Large intestine (tissue), 3 donors: Measurements from ENCODE around the gene KSR1. TPM values are rescaled to one million over a fixed set of nuclear protein-coding genes. Genes with fewer than 3 reads are reported as not detected.
A peak's percentile ranks its signal among the peaks of the same experiment; 100 is the strongest.
"Not testable (repeated sequence)": the region's sequence is repeated elsewhere in the genome, so short reads cannot be mapped to it uniquely, and the experiment has no call there.

Source experiments
- DNase-seq, 2 donors: peaks; one replicate each; pipeline versions ENCODE4 v3.0.0 to v3.0.0-alpha.2; 2013
- H3K27ac ChIP-seq: one replicate; pipeline ENCODE4 v1.5.1; 2013; ENCODE audit warnings: low read length
- H3K27me3 ChIP-seq: 2 replicates; pipeline ENCODE4 v1.6.1; 2013; ENCODE audit warnings: low read length; ENCODE audit not compliant: control insufficient read depth, insufficient read depth
- H3K36me3 ChIP-seq: 2 replicates; pipeline ENCODE4 v1.6.1; 2013; ENCODE audit warnings: low read length; ENCODE audit not compliant: control insufficient read depth, insufficient read depth
- H3K4me1 ChIP-seq: one replicate; pipeline ENCODE4 v1.6.1; 2013; ENCODE audit warnings: low read length; ENCODE audit not compliant: control insufficient read depth, insufficient read depth
- H3K4me3 ChIP-seq: one replicate; pipeline ENCODE4 v1.5.1; 2013; ENCODE audit warnings: low read length
- H3K9me3 ChIP-seq: one replicate; pipeline ENCODE4 v1.6.1; 2013; ENCODE audit warnings: mild to moderate bottlenecking, low read depth, low read length, moderate library complexity; ENCODE audit not compliant: control insufficient read depth
- WGBS: methylation state at CpG from one replicate; pipeline ENCODE4 v1.1.5; 2013; ENCODE audit warnings: low lambda C conversion rate; ENCODE audit not compliant: insufficient coverage; 5-methylcytosine and 5-hydroxymethylcytosine counted together
- polyA plus RNA-seq: library from polyadenylated mRNA; unstranded; fragments of 120-200 nt; gene quantifications from one replicate; pipeline ENCODE4 v1.2.1, GENCODE V29; 2013

KSR1 gene
- polyA plus RNA-seq, 1 donor, result 65.0 TPM

DNA sequence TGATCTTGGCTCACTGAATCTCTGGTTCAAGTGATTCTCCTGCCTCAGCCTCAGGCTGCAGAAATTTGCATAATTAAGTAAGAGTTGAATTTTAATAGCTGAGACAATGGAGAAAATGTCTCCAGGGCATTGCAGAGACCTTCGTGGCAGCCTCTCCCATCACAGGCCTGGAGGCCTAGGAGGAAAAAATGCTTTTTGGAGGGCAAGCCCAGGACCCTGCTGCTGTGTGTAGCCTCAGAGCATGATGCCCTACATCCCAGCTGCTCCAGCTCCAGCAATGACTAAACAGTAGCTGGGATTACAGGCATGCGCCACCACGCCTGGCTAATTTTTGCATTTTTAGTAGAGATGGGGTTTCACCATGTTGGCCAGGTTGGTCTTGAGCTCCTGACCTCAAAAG is 45.1 kb downstream of the KSR1 start:
- H3K4me3 ChIP-seq, DNase-seq, H3K27ac ChIP-seq, H3K27me3 ChIP-seq, H3K9me3 ChIP-seq, H3K36me3 ChIP-seq: not testable (repeated sequence)
- peaks cover 36% of the 10 kb centered on the region for H3K4me1 ChIP-seq
- WGBS, result no CpG with 5 or more reads among the region's 3 CpGs

DNA sequence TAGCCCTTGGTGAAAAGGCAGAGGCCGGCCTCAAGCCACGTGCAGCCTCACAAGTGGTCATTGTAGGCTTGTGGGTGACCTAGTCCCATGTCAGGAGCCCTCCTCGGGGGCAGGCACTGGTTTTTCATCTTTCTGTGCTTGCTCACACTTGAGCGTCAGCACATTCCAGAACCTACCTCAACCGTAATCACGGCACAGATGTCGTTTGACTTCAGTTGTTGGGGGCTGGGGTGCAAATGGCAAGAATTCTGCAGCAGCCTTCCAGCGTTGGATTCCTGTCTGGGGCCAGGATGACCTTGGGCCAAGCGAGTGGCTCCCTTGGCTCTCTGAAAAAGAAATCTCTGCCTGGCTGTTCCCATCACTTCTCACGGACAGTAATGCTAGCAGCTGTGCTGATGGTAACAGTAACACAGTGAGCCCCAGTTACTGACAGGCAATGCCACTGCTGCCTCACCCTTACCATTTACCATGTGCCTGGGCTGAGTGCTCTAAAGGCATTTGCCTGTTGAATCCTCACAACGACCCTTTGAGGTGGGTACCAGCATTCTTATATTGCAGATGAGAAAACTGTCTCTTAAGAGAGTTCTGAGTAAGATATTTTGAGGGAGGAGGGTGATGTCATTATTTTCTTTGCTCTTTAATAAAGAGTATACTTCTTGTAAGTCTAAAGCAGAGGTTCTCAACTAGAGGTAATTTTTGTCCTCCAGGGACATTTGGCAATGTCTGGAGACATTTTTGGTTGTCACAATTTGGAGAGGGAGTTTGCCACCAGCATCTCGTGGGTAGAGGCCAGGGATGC is 46.5 kb downstream of the KSR1 start:
- Histone ChIP-seq H3K27me3 (no peaks in the 10 kb centered on the region), H3K36me3 (peaks cover 4% of the 10 kb centered on the region), H3K27ac (peak overlapping the region; percentile 87), H3K9me3 (peaks cover 3% of the 10 kb centered on the region), H3K4me1 (peaks cover 22% of the 10 kb centered on the region), H3K4me3 (no peak overlapping the region)
- DNase-seq, result no peak
- WGBS, result 100% methylated on average over 2 of the region's 12 CpGs

GRCh38 chr17:27503611-27504010 is 47.4 kb downstream of the KSR1 start:
- Histone ChIP-seq H3K9me3 (peaks cover 3% of the 10 kb centered on the region), H3K27ac (peak overlapping the region; percentile 87), H3K27me3 (no peaks in the 10 kb centered on the region), H3K4me1 (peaks cover 21% of the 10 kb centered on the region), H3K36me3 (peaks cover 4% of the 10 kb centered on the region), H3K4me3 (peak overlapping the region; percentile 2)
- no CpG with 5 or more reads among the region's 8 CpGs for WGBS
- peak; percentile 44 to 73 for DNase-seq

GRCh38 chr17:27504188-27504995 is 48.1 kb downstream of the KSR1 start:
- H3K9me3 ChIP-seq, result peaks cover 3% of the 10 kb centered on the region
- peak overlapping the region; percentile 2 for H3K4me3 ChIP-seq
- no CpG with 5 or more reads among the region's 15 CpGs for WGBS
- H3K27ac ChIP-seq, result peak overlapping the region; percentile 87
- no peaks in the 10 kb centered on the region for H3K27me3 ChIP-seq
- peaks cover 21% of the 10 kb centered on the region for H3K4me1 ChIP-seq
- H3K36me3 ChIP-seq, result peaks cover 4% of the 10 kb centered on the region
- peak; percentile 83 to 91 for DNase-seq

GRCh38 chr17:27506348-27507218 is 50.3 kb downstream of the KSR1 start:
- no peak overlapping the region for H3K27ac ChIP-seq
- DNase-seq, result no peak
- peaks cover 2% of the 10 kb centered on the region for H3K9me3 ChIP-seq
- no peaks in the 10 kb centered on the region for H3K27me3 ChIP-seq
- H3K4me3 ChIP-seq, result no peak overlapping the region
- WGBS, result 60% methylated on average over 1 of the region's 15 CpGs
- H3K4me1 ChIP-seq, result peaks cover 26% of the 10 kb centered on the region
- H3K36me3 ChIP-seq, result peaks cover 4% of the 10 kb centered on the region

- Histone ChIP-seq H3K4me3 (no peak overlapping the region), H3K27me3 (no peaks in the 10 kb centered on the region), H3K4me1 (peaks cover 5% of the 10 kb centered on the region), H3K27ac (no peak overlapping the region), H3K9me3 (no peaks in the 10 kb centered on the region), H3K36me3 (no peaks in the 10 kb centered on the region)
- no CpG with 5 or more reads among the region's 10 CpGs for whole genome bisulfite sequencing
- no peak for DNase-seq
Observed at GRCh38 chr17:27511168-27511883, 55.1 kb downstream of the KSR1 start.

GRCh38 chr17:27512031-27512430 is 55.8 kb downstream of the KSR1 start:
- H3K36me3 ChIP-seq, result no peaks in the 10 kb centered on the region
- no peaks in the 10 kb centered on the region for H3K27me3 ChIP-seq
- no peak overlapping the region for H3K4me3 ChIP-seq
- H3K4me1 ChIP-seq, result peaks cover 5% of the 10 kb centered on the region
- WGBS, result no CpG with 5 or more reads among the region's 2 CpGs
- H3K9me3 ChIP-seq, result no peaks in the 10 kb centered on the region
- H3K27ac ChIP-seq, result no peak overlapping the region
- no peak for DNase-seq

GRCh38 chr17:27512511-27513346 is 56.5 kb downstream of the KSR1 start:
- peaks cover 5% of the 10 kb centered on the region for H3K4me1 ChIP-seq
- H3K36me3 ChIP-seq, result no peaks in the 10 kb centered on the region
- no peaks in the 10 kb centered on the region for H3K27me3 ChIP-seq
- no peak overlapping the region for H3K4me3 ChIP-seq
- no peak overlapping the region for H3K27ac ChIP-seq
- no peak for DNase-seq
- no peaks in the 10 kb centered on the region for H3K9me3 ChIP-seq
- whole genome bisulfite sequencing, result 79% methylated on average over 3 of the region's 15 CpGs

DNA sequence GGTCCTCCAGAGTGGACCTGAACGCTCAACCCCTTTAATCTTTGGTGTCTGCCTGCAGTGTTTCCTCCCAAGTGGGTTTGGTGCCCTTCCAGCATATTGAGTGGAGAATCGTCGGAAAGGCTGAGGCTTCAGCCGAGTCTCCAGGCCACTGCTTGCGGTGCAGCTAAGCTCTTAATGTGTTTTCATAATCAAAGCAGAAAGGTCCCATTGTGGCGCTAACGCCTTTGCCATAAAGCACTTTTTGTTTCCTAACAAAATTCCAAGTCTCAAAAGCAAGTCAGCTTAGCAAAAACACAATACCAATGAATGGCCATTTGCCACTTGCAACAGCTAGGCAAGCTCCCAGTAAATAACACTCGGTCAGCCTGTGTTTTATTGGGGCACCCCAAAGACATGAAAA is 57.6 kb downstream of the KSR1 start:
- DNase-seq, result no peak
- Histone ChIP-seq H3K36me3 (no peaks in the 10 kb centered on the region), H3K9me3 (no peaks in the 10 kb centered on the region), H3K27me3 (no peaks in the 10 kb centered on the region), H3K4me1 (peaks cover 5% of the 10 kb centered on the region), H3K27ac (no peak overlapping the region), H3K4me3 (no peak overlapping the region)
- WGBS, result no CpG with 5 or more reads among the region's 8 CpGs
